LNCaP clone FGC (cell line): ENCODE results near the gene PSTK.

Experiments used
- DNase-seq: peaks from one replicate; pipeline ENCODE4 v3.0.0-alpha.2; 2011; ENCODE audit warnings: low read depth
- H3K4me3 ChIP-seq: 2 replicates; pipeline ENCODE4 v1.5.1; 2011; ENCODE audit warnings: mild to moderate bottlenecking, low read depth, low read length, control low read depth
- CTCF ChIP-seq: IDR thresholded peaks from 2 replicates; pipeline ENCODE4 v1.5.1; 2012; ENCODE audit warnings: mild to moderate bottlenecking; ENCODE audit not compliant: control insufficient read depth, insufficient read depth; ENCODE audit errors: extremely low read depth

The PSTK gene

GRCh38 chr10:122974023-122974422, 6.2 kb upstream of the PSTK start:
- DNase-seq = no peak
- TF ChIP-seq CTCF = no peak
- H3K4me3 ChIP-seq = no peak overlapping the region

GRCh38 chr10:122974543-122975064, 5.6 kb upstream of the PSTK start:
- H3K4me3 ChIP-seq = no peak overlapping the region
- no peak for DNase-seq
- TF ChIP-seq CTCF = no peak

DNA sequence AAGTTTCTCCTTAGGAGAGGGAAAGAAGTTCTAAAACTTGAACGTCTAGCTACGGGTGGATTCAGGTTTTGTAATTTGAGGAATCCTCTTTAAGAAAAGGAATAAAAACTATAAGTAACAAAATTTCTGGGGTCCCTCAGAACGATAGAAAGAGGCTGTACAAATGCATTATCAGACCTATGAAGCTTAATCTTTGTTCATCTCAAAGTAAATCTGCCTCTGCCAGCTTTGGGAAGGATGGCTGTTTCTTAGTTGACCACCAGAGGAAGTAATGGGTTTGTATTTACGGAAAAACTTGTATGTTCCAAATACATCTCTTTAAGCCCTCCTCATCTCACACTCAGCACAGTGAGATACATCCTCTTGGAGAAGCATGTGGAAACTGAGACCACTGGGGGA, 864 bp downstream of the PSTK start:
- peak; percentile 34 for TF ChIP-seq CTCF
- peak; percentile 34 for DNase-seq
- H3K4me3 ChIP-seq = peak overlapping the region; percentile 66

- TF ChIP-seq CTCF = no peak
- no peak for DNase-seq
- H3K4me3 ChIP-seq = no peak overlapping the region
Measured at GRCh38 chr10:122983898-122984297, 3.7 kb downstream of the PSTK start.

GRCh38 chr10:122984708-122985107, 4.5 kb downstream of the PSTK start:
- no peak for TF ChIP-seq CTCF
- no peak overlapping the region for H3K4me3 ChIP-seq
- DNase-seq = no peak

GRCh38 chr10:122986335-122986734, 6.1 kb downstream of the PSTK start:
- no peak overlapping the region for H3K4me3 ChIP-seq
- TF ChIP-seq CTCF = no peak
- DNase-seq = no peak

DNA sequence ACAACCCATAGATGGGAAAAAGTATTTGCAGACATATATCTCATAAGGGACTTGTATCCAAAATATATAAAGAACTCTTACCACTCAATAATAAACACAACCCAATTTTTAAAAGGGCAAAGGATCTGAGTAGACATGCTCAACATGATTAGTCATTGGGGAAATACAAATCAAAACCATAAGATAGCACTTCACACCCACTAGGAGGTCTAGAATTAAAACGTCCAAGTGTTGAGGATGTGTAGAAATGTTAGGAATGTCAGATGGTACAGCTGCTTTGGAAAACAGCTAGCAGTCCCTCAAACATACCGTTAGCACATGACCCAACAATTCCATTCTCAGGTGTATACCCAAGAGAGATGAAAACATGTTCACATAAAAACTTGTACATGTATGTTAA, 8.3 kb downstream of the PSTK start:
- H3K4me3 ChIP-seq = no peak overlapping the region
- TF ChIP-seq CTCF = no peak
- no peak for DNase-seq
